Endothelial cell (in vitro differentiated cells): ENCODE data around the gene RAB7B. TPM values are rescaled to one million over a fixed set of nuclear protein-coding genes. Genes with fewer than 3 reads are reported as not detected.

Experiments
- DNase-seq: peaks from one replicate; pipeline ENCODE4 v3.0.0; 2021; ENCODE audit warnings: low spot score
- H3K27ac Mint-ChIP-seq: one replicate; pipeline ENCODE4 v1.8.0; 2021; ENCODE audit warnings: mixed read lengths, inconsistent platforms; ENCODE audit not compliant: unreplicated experiment
- H3K27me3 Mint-ChIP-seq: one replicate; pipeline ENCODE4 v1.8.0; 2021; ENCODE audit warnings: mild to moderate bottlenecking, moderate library complexity, mixed read lengths, inconsistent platforms; ENCODE audit not compliant: unreplicated experiment
- H3K36me3 Mint-ChIP-seq: one replicate; pipeline ENCODE4 v1.8.0; 2021; ENCODE audit warnings: mild to moderate bottlenecking, low read depth, mixed read lengths, inconsistent platforms; ENCODE audit not compliant: unreplicated experiment
- H3K4me1 Mint-ChIP-seq: one replicate; pipeline ENCODE4 v1.8.0; 2021; ENCODE audit warnings: mild to moderate bottlenecking, mixed read lengths, inconsistent platforms; ENCODE audit not compliant: unreplicated experiment
- H3K4me3 Mint-ChIP-seq: one replicate; pipeline ENCODE4 v1.8.0; 2021; ENCODE audit warnings: mild to moderate bottlenecking, mixed read lengths, inconsistent platforms; ENCODE audit not compliant: unreplicated experiment
- H3K9me3 Mint-ChIP-seq: one replicate; pipeline ENCODE4 v1.8.0; 2021; ENCODE audit warnings: mixed read lengths, inconsistent platforms; ENCODE audit not compliant: unreplicated experiment
- CTCF ChIP-seq: fragments of 200-600 bp; sonication (generic); IDR thresholded peaks from one replicate; pipeline ENCODE4 v1.5.0; 2021; ENCODE audit warnings: antibody characterized with exemption; ENCODE audit not compliant: unreplicated experiment
- total RNA-seq: library from RNA; stranded (reverse); fragmentation: NEBNext Ultra II Directional; extraction: Animal tissue kit (Norgen Biotek cat#: 25700); gene quantifications from one replicate; pipeline ENCODE4 v1.2.1, GENCODE V29; 2021; ENCODE audit not compliant: unreplicated experiment

RAB7B gene
- total RNA-seq, 1 donor from 2014 or later = not detected

DNA sequence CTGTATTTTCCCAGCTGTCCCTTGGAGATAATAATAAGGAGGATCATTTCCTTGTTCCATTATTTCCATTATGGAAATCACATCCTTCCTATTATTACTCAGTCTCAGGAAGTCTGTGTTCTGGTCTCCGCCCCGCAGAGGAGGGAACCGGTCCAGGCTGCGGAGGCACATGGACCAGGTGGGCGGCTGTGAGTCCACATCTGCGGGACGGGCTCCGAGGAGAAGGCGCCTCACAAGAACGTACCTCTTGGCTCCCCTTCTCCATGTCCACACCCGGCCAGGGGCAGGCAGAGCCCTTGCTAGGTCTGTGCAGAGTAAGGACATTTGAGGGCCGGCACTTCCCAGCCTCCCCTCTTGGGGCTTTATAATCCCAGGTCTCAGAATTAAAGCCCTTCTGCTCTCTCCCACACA lies 14.6 kb downstream of the RAB7B start:
- Mint-ChIP-seq H3K27me3 (no peaks in the 10 kb centered on the region), H3K4me3 (no peak overlapping the region), H3K4me1 (no peaks in the 10 kb centered on the region), H3K9me3 (no peaks in the 10 kb centered on the region), H3K36me3 (peaks cover 7% of the 10 kb centered on the region), H3K27ac (no peak overlapping the region)
- no peak for TF ChIP-seq CTCF
- DNase-seq = no peak

DNA sequence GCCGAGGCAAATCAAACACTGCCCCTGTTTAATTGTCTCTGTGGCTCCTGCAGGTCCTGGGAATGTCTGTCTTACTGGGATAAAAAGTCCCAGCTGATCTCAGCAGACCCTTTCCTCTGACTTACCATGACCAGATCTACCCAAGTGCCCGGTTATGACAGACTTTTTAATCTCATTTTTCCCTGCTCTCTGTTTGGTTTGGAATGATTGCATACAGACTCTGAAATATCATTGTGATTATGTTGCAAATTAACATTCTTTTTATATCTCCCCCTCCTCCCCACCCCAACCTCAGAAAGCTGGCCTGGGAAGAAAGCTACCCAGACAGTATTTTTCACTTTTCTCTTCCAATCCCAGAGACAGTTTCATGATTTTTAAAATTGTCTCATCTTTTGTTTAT lies 16.3 kb downstream of the RAB7B start:
- no peak for TF ChIP-seq CTCF
- DNase-seq = no peak
- H3K4me1 Mint-ChIP-seq = no peaks in the 10 kb centered on the region
- H3K36me3 Mint-ChIP-seq = peaks cover 7% of the 10 kb centered on the region
- no peak overlapping the region for H3K27ac Mint-ChIP-seq
- no peaks in the 10 kb centered on the region for H3K9me3 Mint-ChIP-seq
- H3K27me3 Mint-ChIP-seq = no peaks in the 10 kb centered on the region
- H3K4me3 Mint-ChIP-seq = no peak overlapping the region

- DNase-seq = no peak
- no peak overlapping the region for H3K4me3 Mint-ChIP-seq
- H3K27me3 Mint-ChIP-seq = no peaks in the 10 kb centered on the region
- no peaks in the 10 kb centered on the region for H3K4me1 Mint-ChIP-seq
- H3K9me3 Mint-ChIP-seq = no peaks in the 10 kb centered on the region
- peaks cover 7% of the 10 kb centered on the region for H3K36me3 Mint-ChIP-seq
- no peak overlapping the region for H3K27ac Mint-ChIP-seq
- no peak for TF ChIP-seq CTCF
Measured at GRCh38 chr1:205986292-205986691, 16.9 kb downstream of the RAB7B start.

- Mint-ChIP-seq H3K4me1 (no peaks in the 10 kb centered on the region), H3K9me3 (no peaks in the 10 kb centered on the region), H3K36me3 (peaks cover 7% of the 10 kb centered on the region), H3K27me3 (peaks cover under 1% of the 10 kb centered on the region), H3K4me3 (no peak overlapping the region), H3K27ac (no peak overlapping the region)
- no peak for DNase-seq
- no peak for TF ChIP-seq CTCF
Measured at GRCh38 chr1:205985330-205986005, 17.7 kb downstream of the RAB7B start.

DNA sequence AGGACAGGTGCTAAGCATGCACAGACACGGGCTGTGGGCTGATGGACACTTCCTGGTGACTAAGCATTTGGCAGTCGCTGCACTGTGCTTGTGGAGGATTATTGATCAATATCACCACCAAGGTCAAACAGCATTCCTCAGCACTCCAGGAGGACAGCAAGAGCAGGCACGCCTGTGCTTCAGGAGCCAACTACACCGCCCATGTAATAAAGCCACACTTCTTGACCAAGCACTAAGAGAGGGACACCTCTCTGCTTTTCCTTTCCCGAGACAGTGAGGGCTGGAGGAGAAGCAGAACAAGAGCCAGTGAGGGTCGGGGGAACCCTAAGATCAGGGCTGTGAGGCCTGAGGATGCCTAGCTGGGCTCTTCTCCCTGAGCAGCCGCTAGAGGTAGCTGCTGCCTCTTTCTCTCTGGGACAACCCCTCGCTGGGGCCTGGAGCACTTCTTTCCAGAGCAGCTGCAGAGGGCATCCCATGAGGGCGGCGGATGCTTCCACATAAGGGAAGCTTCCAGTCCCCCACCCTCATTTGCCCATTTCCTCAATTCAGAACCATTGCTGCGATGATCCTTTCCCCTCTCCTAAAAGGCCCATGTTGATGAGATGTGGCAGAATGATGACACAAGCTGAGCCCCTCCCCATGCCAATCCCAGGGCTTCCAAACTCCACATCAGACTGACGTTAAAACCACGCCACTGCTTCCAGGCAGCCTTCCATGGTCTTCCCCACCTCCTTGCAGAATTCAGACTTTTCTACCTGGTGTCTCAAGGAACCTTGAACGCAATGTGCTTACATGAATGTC lies 19.1 kb downstream of the RAB7B start:
- Mint-ChIP-seq H3K27ac (no peak overlapping the region), H3K36me3 (no peaks in the 10 kb centered on the region), H3K4me1 (no peaks in the 10 kb centered on the region), H3K4me3 (no peak overlapping the region), H3K9me3 (no peaks in the 10 kb centered on the region), H3K27me3 (peaks cover 2% of the 10 kb centered on the region)
- peak; percentile 26 for TF ChIP-seq CTCF
- peak; percentile 69 for DNase-seq
